Neuron (in vitro differentiated cells): ENCODE results near the gene NKAPD1.

Experiments
- H2AFZ ChIP-seq: one replicate; pipeline ENCODE4 v1.6.1; 2013; ENCODE audit warnings: low read depth, mild to moderate bottlenecking, inconsistent platforms, low read length, moderate library complexity
- H3K27me3 ChIP-seq: one replicate; pipeline ENCODE4 v1.6.1; 2013; ENCODE audit warnings: low read length; ENCODE audit not compliant: insufficient read depth
- H3K36me3 ChIP-seq: one replicate; pipeline ENCODE4 v1.6.1; 2013; ENCODE audit warnings: low read length; ENCODE audit not compliant: insufficient read depth
- H3K4me1 ChIP-seq: one replicate; pipeline ENCODE4 v1.6.1; 2013; ENCODE audit warnings: low read length; ENCODE audit not compliant: insufficient read depth
- H3K4me3 ChIP-seq: 2 replicates; pipeline ENCODE4 v1.5.1; 2013; ENCODE audit warnings: mild to moderate bottlenecking, low read length, moderate library complexity
- H3K9me3 ChIP-seq: one replicate; pipeline ENCODE4 v1.6.1; 2013; ENCODE audit warnings: low read length

NKAPD1 gene

GRCh38 chr11:112100462-112100861 is 26.4 kb downstream of the NKAPD1 start:
- no peaks in the 10 kb centered on the region for H3K4me1 ChIP-seq
- no peaks in the 10 kb centered on the region for H3K27me3 ChIP-seq
- H3K4me3 ChIP-seq: no peak overlapping the region
- H3K9me3 ChIP-seq: no peaks in the 10 kb centered on the region
- no peak overlapping the region for H2AFZ ChIP-seq
- no peaks in the 10 kb centered on the region for H3K36me3 ChIP-seq

- H3K4me1 ChIP-seq: no peaks in the 10 kb centered on the region
- H3K27me3 ChIP-seq: no peaks in the 10 kb centered on the region
- H3K36me3 ChIP-seq: no peaks in the 10 kb centered on the region
- H3K4me3 ChIP-seq: no peak overlapping the region
- H3K9me3 ChIP-seq: no peaks in the 10 kb centered on the region
- no peak overlapping the region for H2AFZ ChIP-seq
These were observed 29.3 kb downstream of the NKAPD1 start for GRCh38 chr11:112103446-112103845.

- Histone ChIP-seq H2AFZ (no peak overlapping the region), H3K36me3 (no peaks in the 10 kb centered on the region), H3K4me3 (no peak overlapping the region), H3K9me3 (no peaks in the 10 kb centered on the region), H3K4me1 (no peaks in the 10 kb centered on the region), H3K27me3 (no peaks in the 10 kb centered on the region)
These were observed 32.0 kb downstream of the NKAPD1 start for GRCh38 chr11:112106070-112106469.

- no peak overlapping the region for H2AFZ ChIP-seq
- no peaks in the 10 kb centered on the region for H3K4me1 ChIP-seq
- H3K4me3 ChIP-seq: no peak overlapping the region
- H3K9me3 ChIP-seq: no peaks in the 10 kb centered on the region
- no peaks in the 10 kb centered on the region for H3K36me3 ChIP-seq
- no peaks in the 10 kb centered on the region for H3K27me3 ChIP-seq
These were observed 39.7 kb downstream of the NKAPD1 start for GRCh38 chr11:112113539-112114457.

GRCh38 chr11:112114460-112114859 is 40.4 kb downstream of the NKAPD1 start:
- Histone ChIP-seq H3K9me3 (no peaks in the 10 kb centered on the region), H2AFZ (no peak overlapping the region), H3K4me3 (no peak overlapping the region), H3K36me3 (no peaks in the 10 kb centered on the region), H3K4me1 (no peaks in the 10 kb centered on the region), H3K27me3 (no peaks in the 10 kb centered on the region)

GRCh38 chr11:112115386-112115785 is 41.3 kb downstream of the NKAPD1 start:
- Histone ChIP-seq H3K4me3 (no peak overlapping the region), H2AFZ (no peak overlapping the region), H3K4me1 (no peaks in the 10 kb centered on the region), H3K9me3 (no peaks in the 10 kb centered on the region), H3K36me3 (no peaks in the 10 kb centered on the region), H3K27me3 (no peaks in the 10 kb centered on the region)

- H3K36me3 ChIP-seq: no peaks in the 10 kb centered on the region
- no peaks in the 10 kb centered on the region for H3K4me1 ChIP-seq
- no peak overlapping the region for H3K4me3 ChIP-seq
- no peaks in the 10 kb centered on the region for H3K9me3 ChIP-seq
- no peak overlapping the region for H2AFZ ChIP-seq
- H3K27me3 ChIP-seq: no peaks in the 10 kb centered on the region
These were observed 44.1 kb downstream of the NKAPD1 start for GRCh38 chr11:112118176-112118575.

GRCh38 chr11:112121981-112122615 is 48.0 kb downstream of the NKAPD1 start:
- Histone ChIP-seq H3K9me3 (no peaks in the 10 kb centered on the region), H2AFZ (no peak overlapping the region), H3K27me3 (no peaks in the 10 kb centered on the region), H3K36me3 (no peaks in the 10 kb centered on the region), H3K4me3 (no peak overlapping the region), H3K4me1 (no peaks in the 10 kb centered on the region)

GRCh38 chr11:112123129-112123528 is 49.0 kb downstream of the NKAPD1 start:
- Histone ChIP-seq H3K4me1 (no peaks in the 10 kb centered on the region), H3K27me3 (no peaks in the 10 kb centered on the region), H3K36me3 (no peaks in the 10 kb centered on the region), H3K9me3 (no peaks in the 10 kb centered on the region), H2AFZ (no peak overlapping the region), H3K4me3 (no peak overlapping the region)

GRCh38 chr11:112127056-112127455 is 53.0 kb downstream of the NKAPD1 start:
- Histone ChIP-seq H3K9me3 (no peaks in the 10 kb centered on the region), H2AFZ (no peak overlapping the region), H3K4me3 (no peak overlapping the region), H3K4me1 (no peaks in the 10 kb centered on the region), H3K27me3 (no peaks in the 10 kb centered on the region), H3K36me3 (no peaks in the 10 kb centered on the region)

GRCh38 chr11:112128483-112129121 is 54.5 kb downstream of the NKAPD1 start:
- H2AFZ ChIP-seq: no peak overlapping the region
- no peaks in the 10 kb centered on the region for H3K9me3 ChIP-seq
- H3K36me3 ChIP-seq: no peaks in the 10 kb centered on the region
- H3K4me3 ChIP-seq: no peak overlapping the region
- H3K27me3 ChIP-seq: no peaks in the 10 kb centered on the region
- no peaks in the 10 kb centered on the region for H3K4me1 ChIP-seq

- no peaks in the 10 kb centered on the region for H3K27me3 ChIP-seq
- H3K36me3 ChIP-seq: no peaks in the 10 kb centered on the region
- H3K4me1 ChIP-seq: no peaks in the 10 kb centered on the region
- H2AFZ ChIP-seq: no peak overlapping the region
- no peaks in the 10 kb centered on the region for H3K9me3 ChIP-seq
- no peak overlapping the region for H3K4me3 ChIP-seq
These were observed 55.6 kb downstream of the NKAPD1 start for GRCh38 chr11:112129656-112130055.

- H3K9me3 ChIP-seq: no peaks in the 10 kb centered on the region
- H2AFZ ChIP-seq: no peak overlapping the region
- no peak overlapping the region for H3K4me3 ChIP-seq
- H3K4me1 ChIP-seq: no peaks in the 10 kb centered on the region
- no peaks in the 10 kb centered on the region for H3K36me3 ChIP-seq
- no peaks in the 10 kb centered on the region for H3K27me3 ChIP-seq
These were observed 58.6 kb downstream of the NKAPD1 start for GRCh38 chr11:112132737-112133136.
